Osteocyte (in vitro differentiated cells): Measurements from ENCODE around the gene TRIM28. TPM values are rescaled to one million over a fixed set of nuclear protein-coding genes. Genes with fewer than 3 reads are reported as not detected.
"Not testable (repeated sequence)": the region's sequence is repeated elsewhere in the genome, so short reads cannot be mapped to it uniquely, and the experiment has no call there.

Source experiments
- DNase-seq: peaks from one replicate; pipeline ENCODE4 v3.0.0; 2021; ENCODE audit warnings: mixed read lengths; ENCODE audit not compliant: unreplicated experiment; ENCODE audit errors: extremely low spot score
- H3K27ac Mint-ChIP-seq: one replicate; pipeline ENCODE4 v1.8.0; 2021; ENCODE audit warnings: mild to moderate bottlenecking, mixed read lengths; ENCODE audit not compliant: unreplicated experiment
- H3K27me3 Mint-ChIP-seq: one replicate; pipeline ENCODE4 v1.8.0; 2021; ENCODE audit warnings: mixed read lengths; ENCODE audit not compliant: unreplicated experiment
- H3K36me3 Mint-ChIP-seq: one replicate; pipeline ENCODE4 v1.8.0; 2021; ENCODE audit warnings: mixed read lengths; ENCODE audit not compliant: unreplicated experiment
- H3K4me1 Mint-ChIP-seq: one replicate; pipeline ENCODE4 v1.8.0; 2021; ENCODE audit warnings: mixed read lengths; ENCODE audit not compliant: unreplicated experiment
- H3K4me3 Mint-ChIP-seq: one replicate; pipeline ENCODE4 v1.8.0; 2021; ENCODE audit warnings: mild to moderate bottlenecking, moderate library complexity, mixed read lengths; ENCODE audit not compliant: unreplicated experiment
- H3K9me3 Mint-ChIP-seq: one replicate; pipeline ENCODE4 v1.8.0; 2021; ENCODE audit warnings: mixed read lengths; ENCODE audit not compliant: unreplicated experiment
- CTCF ChIP-seq: fragments of 200-600 bp; sonication (generic); IDR thresholded peaks from 2 replicates; pipeline ENCODE4 v1.5.0; 2021; ENCODE audit warnings: antibody characterized with exemption, mild to moderate bottlenecking, moderate library complexity
- total RNA-seq: library from RNA; stranded (reverse); gene quantifications from 2 replicates; pipeline ENCODE4 v1.2.1, GENCODE V29; 2021

Gene TRIM28
- total RNA-seq, 1 donor from 2014 or later, result 354 TPM

- peaks cover 14% of the 10 kb centered on the region for H3K4me1 Mint-ChIP-seq
- H3K27me3 Mint-ChIP-seq, result no peaks in the 10 kb centered on the region
- H3K9me3 Mint-ChIP-seq, result no peaks in the 10 kb centered on the region
- peak overlapping the region; percentile 86 for H3K4me3 Mint-ChIP-seq
- no peaks in the 10 kb centered on the region for H3K36me3 Mint-ChIP-seq
- DNase-seq, result no peak
- TF ChIP-seq CTCF, result no peak
- peak overlapping the region; percentile 94 for H3K27ac Mint-ChIP-seq
Observed at GRCh38 chr19:58500242-58500641, 43.6 kb upstream of the TRIM28 start.

- not testable (repeated sequence) for H3K4me3 Mint-ChIP-seq, H3K27ac Mint-ChIP-seq, H3K27me3 Mint-ChIP-seq, H3K4me1 Mint-ChIP-seq, H3K36me3 Mint-ChIP-seq, H3K9me3 Mint-ChIP-seq, DNase-seq
Observed at GRCh38 chr19:58507602-58508223, 36.2 kb upstream of the TRIM28 start.

- TF ChIP-seq CTCF, result no peak
- H3K9me3 Mint-ChIP-seq, result peaks cover 4% of the 10 kb centered on the region
Observed at GRCh38 chr19:58509731-58510083, 34.2 kb upstream of the TRIM28 start.

GRCh38 chr19:58510084-58510862 is 33.6 kb upstream of the TRIM28 start:
- Mint-ChIP-seq H3K36me3 (peaks cover under 1% of the 10 kb centered on the region), H3K4me3 (no peak overlapping the region), H3K4me1 (peaks cover 2% of the 10 kb centered on the region), H3K27me3 (no peaks in the 10 kb centered on the region), H3K27ac (no peak overlapping the region), H3K9me3 (peaks cover 4% of the 10 kb centered on the region)
- TF ChIP-seq CTCF, result no peak
- DNase-seq, result no peak

More at GRCh38 chr19:58509731-58510083, 34.2 kb upstream of the TRIM28 start:
- H3K4me3 Mint-ChIP-seq, result no peak overlapping the region
- H3K27me3 Mint-ChIP-seq, result no peaks in the 10 kb centered on the region
- H3K27ac Mint-ChIP-seq, result no peak overlapping the region
- no peaks in the 10 kb centered on the region for H3K36me3 Mint-ChIP-seq
- peaks cover 2% of the 10 kb centered on the region for H3K4me1 Mint-ChIP-seq
- DNase-seq, result no peak

GRCh38 chr19:58511353-58512208 is 32.3 kb upstream of the TRIM28 start, which contains the start of gene SLC27A5:
SLC27A5 (minus strand) TSS chr19:58511992; CDS start chr19:58511955, 37 bp downstream.
- no peak for TF ChIP-seq CTCF
- H3K27me3 Mint-ChIP-seq, result no peaks in the 10 kb centered on the region
- H3K9me3 Mint-ChIP-seq, result peaks cover 4% of the 10 kb centered on the region
- peaks cover 10% of the 10 kb centered on the region for H3K36me3 Mint-ChIP-seq
- H3K4me3 Mint-ChIP-seq, result no peak within 1 kb of the TSS
- H3K27ac Mint-ChIP-seq, result no peak within 1 kb of the TSS
- peaks cover 9% of the 10 kb centered on the region for H3K4me1 Mint-ChIP-seq
- DNase-seq, result no peak
